GM23248 (cell line): ENCODE results near the gene REC114. TPM values are rescaled to one million over a fixed set of nuclear protein-coding genes. Genes with fewer than 3 reads are reported as not detected.
"Not testable (repeated sequence)": the region's sequence is repeated elsewhere in the genome, so short reads cannot be mapped to it uniquely, and the experiment has no call there.

Experiments used
- DNase-seq: peaks from one replicate; pipeline ENCODE4 v3.0.0-alpha.2; 2015
- H2AFZ ChIP-seq: fragments of 200-600 bp; sonication (generic); 2 replicates; pipeline ENCODE4 v1.6.1; 2016; ENCODE audit warnings: antibody characterized with exemption
- H3F3A ChIP-seq: fragments of 200-600 bp; sonication (generic); 2 replicates; pipeline ENCODE4 v1.6.1; 2016; ENCODE audit warnings: mild to moderate bottlenecking, antibody characterized with exemption, mixed run types; ENCODE audit not compliant: insufficient read depth
- H3K27ac ChIP-seq: fragments of 200-600 bp; sonication (generic); 2 replicates; pipeline ENCODE4 v1.5.1; 2016; ENCODE audit warnings: mild to moderate bottlenecking
- H3K27me3 ChIP-seq: fragments of 200-600 bp; sonication (generic); replicated peaks from 2 replicates; pipeline ENCODE4 v1.6.1; 2016; ENCODE audit warnings: mild to moderate bottlenecking; ENCODE audit not compliant: insufficient read depth
- H3K36me3 ChIP-seq: fragments of 200-600 bp; sonication (generic); 2 replicates; pipeline ENCODE4 v1.6.1; 2016; ENCODE audit warnings: low read depth, mild to moderate bottlenecking
- H3K4me1 ChIP-seq: fragments of 200-600 bp; sonication (generic); 2 replicates; pipeline ENCODE4 v1.6.1; 2016; ENCODE audit warnings: mild to moderate bottlenecking; ENCODE audit not compliant: insufficient read depth
- H3K4me2 ChIP-seq: fragments of 200-600 bp; sonication (generic); one replicate; pipeline ENCODE4 v1.6.1; 2016; ENCODE audit warnings: mild to moderate bottlenecking; ENCODE audit not compliant: unreplicated experiment
- H3K4me3 ChIP-seq: fragments of 200-600 bp; sonication (generic); 2 replicates; pipeline ENCODE4 v1.5.1; 2016; ENCODE audit warnings: mild to moderate bottlenecking
- H3K79me2 ChIP-seq: fragments of 200-600 bp; sonication (generic); 2 replicates; pipeline ENCODE4 v1.6.1; 2016; ENCODE audit warnings: mild to moderate bottlenecking; ENCODE audit not compliant: insufficient read depth
- H3K9ac ChIP-seq: fragments of 200-600 bp; sonication (generic); 2 replicates; pipeline ENCODE4 v1.6.1; 2016; ENCODE audit warnings: mild to moderate bottlenecking
- H3K9me2 ChIP-seq: fragments of 200-600 bp; sonication (generic); 2 replicates; pipeline ENCODE4 v1.6.1; 2016; ENCODE audit warnings: mixed run types, mild to moderate bottlenecking, moderate library complexity; ENCODE audit not compliant: insufficient read depth
- H3K9me3 ChIP-seq: fragments of 200-600 bp; sonication (generic); one replicate; pipeline ENCODE4 v1.6.1; 2017; ENCODE audit warnings: low read depth
- H4K20me1 ChIP-seq: fragments of 200-600 bp; sonication (generic); 2 replicates; pipeline ENCODE4 v1.6.0; 2016; ENCODE audit not compliant: insufficient read depth
- EZH2 ChIP-seq: fragments of 200-600 bp; sonication (generic); IDR thresholded peaks from 2 replicates; pipeline ENCODE4 v1.6.1; 2018; ENCODE audit warnings: antibody characterized with exemption, mild to moderate bottlenecking; ENCODE audit not compliant: insufficient read depth, poor library complexity, severe bottlenecking
- EZH2phosphoT487 ChIP-seq: fragments of 200-600 bp; sonication (generic); IDR thresholded peaks from 2 replicates; pipeline ENCODE4 v1.6.1; 2018; ENCODE audit warnings: antibody characterized with exemption, moderate library complexity, mild to moderate bottlenecking, low read depth; ENCODE audit not compliant: insufficient read depth
- WGBS, 2 experiments: methylation state at CpG; one replicate each; pipeline ENCODE4 v1.1.6; 2015 to 2017; ENCODE audit warnings: low lambda C conversion rate in 2 of 2, low coverage in 1 of 2; ENCODE audit errors: missing lambda C conversion rate in 2 of 2; 5-methylcytosine and 5-hydroxymethylcytosine counted together
- in situ Hi-C: fragments of 300-500 bp; cut with MboI; formaldehyde crosslinking; loops from 2 replicates; pipeline ENCODE4 v1.15.0; 2020
- polyA plus RNA-seq: library from polyadenylated mRNA; unstranded; fragments of >200 nt; fragmentation: Nextera tagmentation; extraction: Ambion mirVana; gene quantifications from 2 replicates; pipeline ENCODE4 v1.2.1, GENCODE V29; 2016
- total RNA-seq: library from RNA; depleted of rRNA; stranded (reverse); fragments of >200 nt; shearing (Covaris generic); gene quantifications from 2 replicates; pipeline ENCODE4 v1.2.3, GENCODE V29; 2014

Gene REC114
- total and polyA plus RNA-seq, 2 experiments from 2014 or later: not detected

GRCh38 chr15:73425510-73425909 lies 17.5 kb upstream of the REC114 start:
- Histone ChIP-seq H3K9me3 (no peaks in the 10 kb centered on the region), H3K4me1 (no peaks in the 10 kb centered on the region), H4K20me1 (no peaks in the 10 kb centered on the region), H3K79me2 (no peaks in the 10 kb centered on the region), H3K4me3 (no peak overlapping the region), H3K9ac (no peak overlapping the region), H3F3A (no peaks in the 10 kb centered on the region), H3K27ac (no peak overlapping the region), H3K9me2 (no peaks in the 10 kb centered on the region), H2AFZ (no peak overlapping the region), H3K36me3 (no peaks in the 10 kb centered on the region), H3K27me3 (no peaks in the 10 kb centered on the region; the same call in none of the 2 replicates), H3K4me2 (no peak overlapping the region)
- DNase-seq: no peak
- no peak for TF ChIP-seq EZH2phosphoT487
- TF ChIP-seq EZH2: no peak
- WGBS, 2 experiments: 27 to 34% methylated on average over 2 of the region's 2 CpGs
- in situ Hi-C loops: no loop called here

- Histone ChIP-seq H2AFZ (no peak overlapping the region), H3F3A (no peaks in the 10 kb centered on the region), H3K4me2 (no peak overlapping the region), H3K79me2 (no peaks in the 10 kb centered on the region), H3K9ac (no peak overlapping the region), H4K20me1 (no peaks in the 10 kb centered on the region), H3K27ac (no peak overlapping the region), H3K9me3 (no peaks in the 10 kb centered on the region), H3K36me3 (no peaks in the 10 kb centered on the region), H3K4me1 (no peaks in the 10 kb centered on the region), H3K4me3 (no peak overlapping the region), H3K9me2 (no peaks in the 10 kb centered on the region), H3K27me3 (no peaks in the 10 kb centered on the region; the same call in none of the 2 replicates)
- no peak for DNase-seq
- in situ Hi-C loops: no loop called here
- no peak for TF ChIP-seq EZH2
- TF ChIP-seq EZH2phosphoT487: no peak
- 44 to 48% methylated on average over 5 of the region's 5 CpGs for WGBS, 2 experiments
Observed at GRCh38 chr15:73426323-73426994, 16.5 kb upstream of the REC114 start.

- H3K4me2 ChIP-seq, H3K4me3 ChIP-seq, H3K27ac ChIP-seq, DNase-seq, H3K9ac ChIP-seq, in situ Hi-C loops, H3K27me3 ChIP-seq, H4K20me1 ChIP-seq, H3K79me2 ChIP-seq, H2AFZ ChIP-seq, H3K4me1 ChIP-seq, H3K36me3 ChIP-seq, H3K9me2 ChIP-seq, H3F3A ChIP-seq, H3K9me3 ChIP-seq: not testable (repeated sequence)
- WGBS, 2 experiments: 72 to 73% methylated on average over 6 to 7 of the region's 7 CpGs
Observed at GRCh38 chr15:73431329-73431728, 11.6 kb upstream of the REC114 start.

- no peak overlapping the region for H3K27ac ChIP-seq
- no peak overlapping the region for H2AFZ ChIP-seq
- H3K9me2 ChIP-seq: no peaks in the 10 kb centered on the region
- H3K36me3 ChIP-seq: no peaks in the 10 kb centered on the region
- TF ChIP-seq EZH2phosphoT487 (no peak), EZH2 (no peak)
- H3K27me3 ChIP-seq: peaks cover 21% of the 10 kb centered on the region
- H3K9ac ChIP-seq: no peak overlapping the region
- 52 to 65% methylated on average over 4 of the region's 4 CpGs for WGBS, 2 experiments
- no peaks in the 10 kb centered on the region for H3K9me3 ChIP-seq
- in situ Hi-C loops: no loop called here
- H3K4me3 ChIP-seq: no peak overlapping the region
- H3K79me2 ChIP-seq: no peaks in the 10 kb centered on the region
- DNase-seq: no peak
- H4K20me1 ChIP-seq: no peaks in the 10 kb centered on the region
- no peaks in the 10 kb centered on the region for H3F3A ChIP-seq
- H3K4me1 ChIP-seq: no peaks in the 10 kb centered on the region
- no peak overlapping the region for H3K4me2 ChIP-seq
Observed at GRCh38 chr15:73433873-73434272, 9.1 kb upstream of the REC114 start.

GRCh38 chr15:73436613-73437012 lies 6.4 kb upstream of the REC114 start:
- no peaks in the 10 kb centered on the region for H3K9me3 ChIP-seq
- H4K20me1 ChIP-seq: no peaks in the 10 kb centered on the region
- H3K27ac ChIP-seq: no peak overlapping the region
- in situ Hi-C loops: no loop called here
- H3K4me1 ChIP-seq: no peaks in the 10 kb centered on the region
- no peaks in the 10 kb centered on the region for H3K9me2 ChIP-seq
- H3K27me3 ChIP-seq: peaks cover 46% of the 10 kb centered on the region
- H3K4me3 ChIP-seq: no peak overlapping the region
- WGBS, 2 experiments: 56 to 65% methylated on average over 2 of the region's 2 CpGs
- no peaks in the 10 kb centered on the region for H3K36me3 ChIP-seq
- peak; percentile 5 for DNase-seq
- H3F3A ChIP-seq: no peaks in the 10 kb centered on the region
- no peak overlapping the region for H3K4me2 ChIP-seq
- no peaks in the 10 kb centered on the region for H3K79me2 ChIP-seq
- TF ChIP-seq EZH2phosphoT487: no peak
- TF ChIP-seq EZH2: no peak
- H3K9ac ChIP-seq: no peak overlapping the region
- no peak overlapping the region for H2AFZ ChIP-seq
